Measurements from ENCODE around the gene HOXD8. TPM values are rescaled to one million over a fixed set of nuclear protein-coding genes. Genes with fewer than 3 reads are reported as not detected.

The HOXD8 gene
- total RNA-seq, 8 experiments from 2014 or later, result 18.1 to 45.0 (median 28.9) TPM

- no peak for ATAC-seq (replicated peaks in 6 of 8)
- in situ Hi-C loops (cut with MboI; ENCODE audit: low pct_unique_long_range_greater_than_20kb in 2 of 9, low sequenced_read_pairs in 9 of 9, unreplicated experiment in 9 of 9), result loop anchor here in 3 of 9 experiments (25.0 kb wide), 3 partner anchors 703 to 1653 kb away; no protein-coding TSS in a partner anchor
- Histone ChIP-seq H3K4me3 (no peak overlapping the region), H3K4me1 (replicated peaks in 1 of 2) (peaks cover 0 to 20% of the 10 kb centered on the region in 2 donors), H3K27ac (no peak overlapping the region)
- WGBS, 10 experiments, result 0 to 100% (median 18%) methylated on average over 1 to 19 of the region's 26 CpGs; no CpG with 5 or more reads in 1 of the 10 experiments
These were observed 20.2 kb upstream of the HOXD8 start for GRCh38 chr2:176109192-176109901.

- H3K4me1 ChIP-seq (replicated peaks in 1 of 2), result peaks cover 0 to 16% of the 10 kb centered on the region in 2 donors
- in situ Hi-C loops (cut with MboI; ENCODE audit: low pct_unique_long_range_greater_than_20kb in 2 of 9, low sequenced_read_pairs in 9 of 9, unreplicated experiment in 9 of 9), result loop anchor here in 3 of 9 experiments (25.0 kb wide), 3 partner anchors 702 to 1652 kb away; no protein-coding TSS in a partner anchor
- WGBS, 10 experiments, result 0 to 57% (median 20%) methylated on average over 1 to 4 of the region's 4 CpGs; no CpG with 5 or more reads in 3 of the 10 experiments
- no peak for ATAC-seq (replicated peaks in 6 of 8)
- H3K4me3 ChIP-seq, result no peak overlapping the region
- no peak overlapping the region for H3K27ac ChIP-seq
These were observed 19.6 kb upstream of the HOXD8 start for GRCh38 chr2:176109946-176110345.

GRCh38 chr2:176110415-176111308 is 18.8 kb upstream of the HOXD8 start:
- no peak overlapping the region for H3K4me3 ChIP-seq
- WGBS, 10 experiments, result 0 to 67% (median 26%) methylated on average over 1 to 7 of the region's 7 CpGs
- no peak for ATAC-seq (replicated peaks in 6 of 8)
- H3K4me1 ChIP-seq (replicated peaks in 1 of 2), result peaks cover 0 to 16% of the 10 kb centered on the region in 2 donors
- no peak overlapping the region for H3K27ac ChIP-seq
- in situ Hi-C loops (cut with MboI; ENCODE audit: low pct_unique_long_range_greater_than_20kb in 2 of 9, low sequenced_read_pairs in 9 of 9, unreplicated experiment in 9 of 9), result loop anchor here in 3 of 9 experiments (25.0 kb wide), 3 partner anchors 702 to 1652 kb away; no protein-coding TSS in a partner anchor

GRCh38 chr2:176111309-176111663 is 18.2 kb upstream of the HOXD8 start:
- H3K27ac ChIP-seq, result no peak overlapping the region
- WGBS, 10 experiments, result 0 to 100% (median 4%) methylated on average over 1 to 16 of the region's 16 CpGs
- H3K4me1 ChIP-seq (replicated peaks in 1 of 2), result peaks cover 0 to 16% of the 10 kb centered on the region in 2 donors
- no peak overlapping the region for H3K4me3 ChIP-seq
- ATAC-seq (replicated peaks in 6 of 8), result peak; percentile 0 to 55 (median 40)
- in situ Hi-C loops (cut with MboI; ENCODE audit: low pct_unique_long_range_greater_than_20kb in 2 of 9, low sequenced_read_pairs in 9 of 9, unreplicated experiment in 9 of 9), result loop anchor here in 3 of 9 experiments (25.0 kb wide), 3 partner anchors 701 to 1651 kb away; no protein-coding TSS in a partner anchor

- WGBS, 10 experiments, result 0 to 100% (median 7%) methylated on average over 1 to 21 of the region's 29 CpGs; no CpG with 5 or more reads in 1 of the 10 experiments
- Histone ChIP-seq H3K4me3 (no peak overlapping the region), H3K4me1 (replicated peaks in 1 of 2) (peaks cover 0 to 13% of the 10 kb centered on the region in 2 donors), H3K27ac (no peak overlapping the region)
- no peak for ATAC-seq (replicated peaks in 6 of 8)
- in situ Hi-C loops (cut with MboI; ENCODE audit: low pct_unique_long_range_greater_than_20kb in 2 of 9, low sequenced_read_pairs in 9 of 9, unreplicated experiment in 9 of 9), result loop anchor here in 3 of 9 experiments (25.0 kb wide), 3 partner anchors 700 to 1650 kb away; no protein-coding TSS in a partner anchor
These were observed 17.6 kb upstream of the HOXD8 start for GRCh38 chr2:176111846-176112374.

- no peak for ATAC-seq (replicated peaks in 6 of 8)
- Histone ChIP-seq H3K4me1 (replicated peaks in 1 of 2) (peaks cover 0 to 6% of the 10 kb centered on the region in 2 donors), H3K4me3 (no peak overlapping the region), H3K27ac (no peak overlapping the region)
- in situ Hi-C loops (cut with MboI; ENCODE audit: low pct_unique_long_range_greater_than_20kb in 2 of 9, low sequenced_read_pairs in 9 of 9, unreplicated experiment in 9 of 9), result loop anchor here in 3 of 9 experiments (25.0 kb wide), 3 partner anchors 700 to 1650 kb away; no protein-coding TSS in a partner anchor
- 0 to 29% (median 5%) methylated on average over 1 to 15 of the region's 40 CpGs; no CpG with 5 or more reads in 3 of the 10 experiments for WGBS, 10 experiments
These were observed 16.9 kb upstream of the HOXD8 start for GRCh38 chr2:176112375-176113302.

- Histone ChIP-seq H3K4me1 (replicated peaks in 1 of 2) (no peaks in the 10 kb centered on the region), H3K27ac (no peak overlapping the region), H3K4me3 (no peak overlapping the region)
- in situ Hi-C loops (cut with MboI; ENCODE audit: low pct_unique_long_range_greater_than_20kb in 2 of 9, low sequenced_read_pairs in 9 of 9, unreplicated experiment in 9 of 9), result loop anchor here in 3 of 9 experiments (25.0 kb wide), 3 partner anchors 698 to 1648 kb away; no protein-coding TSS in a partner anchor
- 0 to 90% (median 11%) methylated on average over 5 to 21 of the region's 26 CpGs for WGBS, 10 experiments
- ATAC-seq (replicated peaks in 6 of 8), result peak in 1 of 8 experiments; percentile 2
These were observed 15.2 kb upstream of the HOXD8 start for GRCh38 chr2:176114120-176114929.

GRCh38 chr2:176114930-176115625 is 14.4 kb upstream of the HOXD8 start:
- in situ Hi-C loops (cut with MboI; ENCODE audit: low pct_unique_long_range_greater_than_20kb in 2 of 9, low sequenced_read_pairs in 9 of 9, unreplicated experiment in 9 of 9), result loop anchor here in 3 of 9 experiments (25.0 kb wide), 3 partner anchors 697 to 1647 kb away; no protein-coding TSS in a partner anchor
- no peak overlapping the region for H3K4me3 ChIP-seq
- no peak overlapping the region for H3K27ac ChIP-seq
- H3K4me1 ChIP-seq (replicated peaks in 1 of 2), result no peaks in the 10 kb centered on the region
- 23 to 93% (median 56%) methylated on average over 6 to 16 of the region's 16 CpGs for WGBS, 10 experiments
- no peak for ATAC-seq (replicated peaks in 6 of 8)

GRCh38 chr2:176115883-176116813 is 13.4 kb upstream of the HOXD8 start, which contains the start of gene HOXD10:
Gene HOXD10 (plus strand): TSS chr2:176116778. CDS start chr2:176116834, 56 bp downstream.
- 5 to 77% (median 21%) methylated on average over 3 to 19 of the region's 66 CpGs for WGBS, 10 experiments
- in situ Hi-C loops (cut with MboI; ENCODE audit: low pct_unique_long_range_greater_than_20kb in 2 of 9, low sequenced_read_pairs in 9 of 9, unreplicated experiment in 9 of 9), result loop anchor here in 3 of 9 experiments (25.0 kb wide), 3 partner anchors 696 to 1646 kb away; no protein-coding TSS in a partner anchor
- Histone ChIP-seq H3K4me3 (peak within 1 kb of the TSS; percentile 15 to 38 (median 23)), H3K27ac (no peak within 1 kb of the TSS), H3K4me1 (replicated peaks in 1 of 2) (no peaks in the 10 kb centered on the region)
- peak; percentile 58 to 97 (median 96) for ATAC-seq (replicated peaks in 6 of 8)

All from motor neuron (in vitro differentiated cells).